Activated gamma-delta T cell treated with Interleukin-2 at 50 U/mL for 16 hours (primary cell): ENCODE data around the gene OTOP2.
A peak's percentile ranks its signal among the peaks of the same experiment; 100 is the strongest.
"Not testable (repeated sequence)": the region's sequence is repeated elsewhere in the genome, so short reads cannot be mapped to it uniquely, and the experiment has no call there.

Experiments used
- DNase-seq: peaks from one replicate; pipeline ENCODE4 v3.0.0-alpha.2; 2020

OTOP2 gene

GRCh38 chr17:74901353-74902135, 22.5 kb upstream of the OTOP2 start:
- no peak for DNase-seq

- DNase-seq = no peak
These were observed 21.0 kb upstream of the OTOP2 start for GRCh38 chr17:74903034-74903433.

GRCh38 chr17:74903671-74904070, 20.4 kb upstream of the OTOP2 start:
- DNase-seq = no peak

GRCh38 chr17:74904687-74905409, 19.2 kb upstream of the OTOP2 start:
- DNase-seq = no peak

- DNase-seq = not testable (repeated sequence)
These were observed 17.8 kb upstream of the OTOP2 start for GRCh38 chr17:74906214-74906793.

GRCh38 chr17:74907012-74907411, 17.1 kb upstream of the OTOP2 start:
- DNase-seq = no peak

GRCh38 chr17:74909097-74909496, 15.0 kb upstream of the OTOP2 start:
- DNase-seq = not testable (repeated sequence)

GRCh38 chr17:74911423-74911822, 12.7 kb upstream of the OTOP2 start:
- DNase-seq = not testable (repeated sequence)

- no peak for DNase-seq
These were observed 7.8 kb upstream of the OTOP2 start for GRCh38 chr17:74916136-74916850.

GRCh38 chr17:74916851-74917199, 7.2 kb upstream of the OTOP2 start:
- no peak for DNase-seq

GRCh38 chr17:74917430-74917829, 6.6 kb upstream of the OTOP2 start:
- no peak for DNase-seq

GRCh38 chr17:74918906-74919305, 5.2 kb upstream of the OTOP2 start:
- DNase-seq = no peak

- DNase-seq = no peak
These were observed 4.4 kb upstream of the OTOP2 start for GRCh38 chr17:74919440-74920305.

- no peak for DNase-seq
These were observed 3.8 kb upstream of the OTOP2 start for GRCh38 chr17:74920306-74920620.

- no peak for DNase-seq
These were observed 3.4 kb upstream of the OTOP2 start for GRCh38 chr17:74920642-74921025.

GRCh38 chr17:74921026-74921681, 2.9 kb upstream of the OTOP2 start:
- no peak for DNase-seq

GRCh38 chr17:74921769-74922168, 2.3 kb upstream of the OTOP2 start:
- no peak for DNase-seq

- no peak for DNase-seq
These were observed 1.9 kb upstream of the OTOP2 start for GRCh38 chr17:74922172-74922571.

GRCh38 chr17:74922694-74923537, 1.2 kb upstream of the OTOP2 start, which contains the start of gene USH1G:
Gene USH1G (minus strand): TSS chr17:74923255. CDS start chr17:74923073, 182 bp downstream.
- DNase-seq = peak; percentile 14

- peak; percentile 68 for DNase-seq
These were observed 379 bp upstream of the OTOP2 start for GRCh38 chr17:74923538-74924249.
